Adrenal gland (tissue), 5 donors: Measurements from ENCODE around the gene SERPINA9.

Experiments used
- POLR2A ChIP-seq, 2 donors: fragments of 450-650 bp; IDR thresholded peaks; one replicate each; pipeline ENCODE4 v1.6.1; 2017; ENCODE audit warnings: antibody characterized with exemption in 2 of 2, mild to moderate bottlenecking in 2 of 2, moderate library complexity in 1 of 2
- TF ChIP-seq, protein P1 (sequence below), 6 experiments: fragments of 450-650 bp in 4 of 6; fragments of 200-600 bp in 2 of 6; sonication (generic) in 1 of 6; IDR thresholded peaks; 1 replicate in 5 of 6; 2 replicates in 1 of 6; pipeline versions ENCODE4 v1.5.1 to v1.8.0; 2016 to 2021; ENCODE audit warnings: antibody characterized with exemption in 6 of 6, mild to moderate bottlenecking in 2 of 6, moderate library complexity in 1 of 6
- donor health status: DM: no; HTN: no; CAD: no.

DNA sequence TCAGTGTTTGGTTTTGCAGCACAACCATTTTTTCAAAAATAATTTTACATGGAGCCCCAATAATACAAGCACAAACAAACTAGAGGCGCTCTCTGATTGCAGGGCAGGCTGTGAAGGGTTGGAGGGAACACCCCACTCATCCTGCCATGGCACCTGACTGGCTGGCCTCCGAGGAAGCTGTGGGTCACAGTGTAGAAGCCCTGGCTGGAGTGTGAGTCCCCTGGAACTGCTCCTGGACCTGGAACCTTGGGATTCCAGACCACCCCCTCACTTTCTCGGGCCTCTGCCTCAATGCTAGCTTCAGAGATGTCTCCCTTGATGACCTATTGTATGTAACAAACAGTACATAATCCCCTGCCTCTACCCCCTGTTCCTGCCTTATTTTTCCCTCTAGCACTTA is 48.1 kb upstream of the SERPINA9 start:
- no peak for TF ChIP-seq POLR2A (IDR thresholded peaks at IDR 0.05)
- TF ChIP-seq, protein P1, sequence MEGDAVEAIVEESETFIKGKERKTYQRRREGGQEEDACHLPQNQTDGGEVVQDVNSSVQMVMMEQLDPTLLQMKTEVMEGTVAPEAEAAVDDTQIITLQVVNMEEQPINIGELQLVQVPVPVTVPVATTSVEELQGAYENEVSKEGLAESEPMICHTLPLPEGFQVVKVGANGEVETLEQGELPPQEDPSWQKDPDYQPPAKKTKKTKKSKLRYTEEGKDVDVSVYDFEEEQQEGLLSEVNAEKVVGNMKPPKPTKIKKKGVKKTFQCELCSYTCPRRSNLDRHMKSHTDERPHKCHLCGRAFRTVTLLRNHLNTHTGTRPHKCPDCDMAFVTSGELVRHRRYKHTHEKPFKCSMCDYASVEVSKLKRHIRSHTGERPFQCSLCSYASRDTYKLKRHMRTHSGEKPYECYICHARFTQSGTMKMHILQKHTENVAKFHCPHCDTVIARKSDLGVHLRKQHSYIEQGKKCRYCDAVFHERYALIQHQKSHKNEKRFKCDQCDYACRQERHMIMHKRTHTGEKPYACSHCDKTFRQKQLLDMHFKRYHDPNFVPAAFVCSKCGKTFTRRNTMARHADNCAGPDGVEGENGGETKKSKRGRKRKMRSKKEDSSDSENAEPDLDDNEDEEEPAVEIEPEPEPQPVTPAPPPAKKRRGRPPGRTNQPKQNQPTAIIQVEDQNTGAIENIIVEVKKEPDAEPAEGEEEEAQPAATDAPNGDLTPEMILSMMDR (IDR thresholded peaks at IDR 0.05) = no peak
